HCEC 1CT (cell line): ENCODE data around the gene SENP7.
"Not testable (repeated sequence)": the region's sequence is repeated elsewhere in the genome, so short reads cannot be mapped to it uniquely, and the experiment has no call there.

Experiments
- DNase-seq: peaks from one replicate; pipeline ENCODE4 v3.0.0-alpha.2; 2017

Gene SENP7

DNA sequence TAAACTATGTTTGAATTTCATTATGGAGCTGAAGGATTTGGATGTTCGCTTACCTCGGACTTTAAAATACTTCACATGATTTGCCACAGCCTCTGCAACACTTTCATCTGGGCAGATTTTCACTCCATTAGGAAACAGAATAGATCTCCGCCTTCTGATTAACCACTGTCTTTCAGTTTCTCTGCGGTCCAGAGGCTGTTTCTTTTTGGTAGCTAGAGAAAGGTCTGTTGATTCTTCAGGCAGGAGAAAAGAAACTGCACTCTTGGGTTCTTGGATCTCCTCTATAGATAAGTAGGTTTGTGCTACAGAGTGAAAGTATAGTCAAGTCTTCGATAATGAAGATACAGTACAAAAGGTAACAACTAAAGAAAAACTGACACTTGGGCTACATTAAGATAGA, 193.5 kb downstream of the SENP7 start:
- no peak for DNase-seq

DNA sequence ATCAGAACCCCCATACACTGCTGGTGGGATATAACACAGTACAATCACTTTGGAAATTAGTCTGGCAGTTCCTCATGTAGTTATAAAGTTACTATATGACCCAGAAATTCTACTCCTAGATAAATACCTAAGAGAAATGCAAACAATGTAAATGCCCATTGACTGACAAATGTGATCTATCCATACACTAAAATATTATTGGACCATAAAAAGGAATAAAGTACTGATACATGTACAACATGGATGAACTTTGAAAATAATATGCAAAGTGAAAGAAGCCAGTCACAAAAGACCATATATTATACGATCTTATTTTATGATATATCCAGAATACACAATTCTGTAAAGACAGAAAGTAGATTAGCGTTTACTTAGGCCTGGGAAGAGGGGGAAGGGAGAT, 200.5 kb downstream of the SENP7 start:
- no peak for DNase-seq

DNA sequence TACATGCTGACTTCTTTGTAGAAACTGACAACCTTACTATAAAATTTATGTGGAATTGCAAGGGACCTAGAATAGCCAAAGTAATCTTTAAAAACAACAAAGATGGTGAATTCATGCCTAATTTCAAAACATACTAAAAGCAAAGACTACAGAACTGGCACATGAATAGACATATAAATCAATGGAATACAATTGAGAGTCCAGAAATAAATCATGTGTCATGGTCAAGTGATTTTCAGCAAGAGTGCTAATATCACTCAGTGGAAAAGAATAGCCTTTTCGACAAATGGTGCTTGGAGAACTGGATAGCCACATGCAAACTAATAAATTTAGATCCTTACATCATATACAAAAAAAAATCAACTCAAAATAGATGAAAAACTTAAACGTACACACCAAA, 201.3 kb downstream of the SENP7 start:
- DNase-seq, result no peak

DNA sequence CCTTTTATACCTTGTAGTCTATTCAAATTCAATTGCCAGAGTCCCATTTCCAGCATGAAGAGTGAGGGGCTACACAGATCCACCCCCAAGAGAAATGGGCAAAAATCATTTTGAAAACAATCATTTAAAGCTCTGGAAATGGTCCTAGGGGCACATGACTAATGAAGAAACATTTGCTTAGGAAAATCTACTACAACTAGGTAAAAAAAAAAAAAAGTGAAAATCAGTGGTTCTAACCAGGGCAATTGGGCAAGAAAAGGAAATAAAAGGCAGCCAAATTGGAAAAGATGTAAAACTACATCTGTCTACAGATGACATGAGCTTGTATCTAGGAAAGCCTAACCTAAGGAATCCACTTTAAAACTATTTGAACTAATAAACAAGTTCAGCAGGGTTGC, 202.0 kb downstream of the SENP7 start:
- DNase-seq, result no peak

DNA sequence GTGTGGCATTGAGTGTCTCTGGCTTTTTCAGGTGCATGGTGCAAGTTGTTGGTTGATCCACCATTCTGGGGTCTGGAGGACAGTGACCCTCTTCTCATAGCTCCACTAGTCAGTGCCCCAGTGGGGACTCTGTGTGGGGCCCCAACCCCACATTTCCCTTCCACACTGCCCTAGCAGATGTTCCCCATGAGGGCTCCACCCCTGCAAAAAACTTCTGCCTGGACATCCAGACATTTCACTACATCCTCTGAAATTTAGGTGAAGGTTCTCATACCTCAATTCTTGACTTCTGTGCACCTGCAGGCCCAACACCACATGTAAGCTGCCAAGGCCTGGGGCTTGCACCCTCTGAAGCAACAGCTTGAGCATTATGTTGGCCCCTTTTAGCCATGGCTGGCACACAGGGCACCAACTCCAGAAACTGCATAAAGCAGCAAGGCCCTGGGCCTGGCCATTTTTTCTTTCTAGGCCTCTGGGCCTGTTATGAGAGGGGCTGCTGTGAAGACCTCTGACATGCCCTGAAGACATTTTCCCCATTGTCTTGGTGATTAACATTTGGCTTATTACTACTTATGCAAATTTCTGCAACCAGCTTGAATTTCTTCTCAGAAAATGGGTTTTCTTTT, 204.8 kb downstream of the SENP7 start:
- DNase-seq, result not testable (repeated sequence)

DNA sequence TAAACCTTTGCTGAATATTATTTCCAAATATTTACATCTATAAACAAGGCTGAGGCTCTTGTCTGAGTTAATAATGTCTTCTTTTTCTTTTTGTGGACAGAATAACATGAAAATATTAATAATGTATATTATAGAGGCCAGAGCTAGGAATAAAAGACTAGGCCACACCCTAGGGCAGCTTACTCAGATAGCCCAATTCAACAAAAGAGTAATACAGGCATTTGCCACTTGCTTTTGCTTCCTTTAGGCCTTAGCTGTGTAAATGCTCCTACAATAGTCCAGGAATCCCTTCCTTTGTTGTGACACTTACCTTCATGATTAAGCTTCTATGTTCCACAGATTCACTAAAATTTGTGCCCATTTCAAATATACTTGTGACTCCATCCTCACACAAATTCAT, 209.2 kb downstream of the SENP7 start:
- no peak for DNase-seq

DNA sequence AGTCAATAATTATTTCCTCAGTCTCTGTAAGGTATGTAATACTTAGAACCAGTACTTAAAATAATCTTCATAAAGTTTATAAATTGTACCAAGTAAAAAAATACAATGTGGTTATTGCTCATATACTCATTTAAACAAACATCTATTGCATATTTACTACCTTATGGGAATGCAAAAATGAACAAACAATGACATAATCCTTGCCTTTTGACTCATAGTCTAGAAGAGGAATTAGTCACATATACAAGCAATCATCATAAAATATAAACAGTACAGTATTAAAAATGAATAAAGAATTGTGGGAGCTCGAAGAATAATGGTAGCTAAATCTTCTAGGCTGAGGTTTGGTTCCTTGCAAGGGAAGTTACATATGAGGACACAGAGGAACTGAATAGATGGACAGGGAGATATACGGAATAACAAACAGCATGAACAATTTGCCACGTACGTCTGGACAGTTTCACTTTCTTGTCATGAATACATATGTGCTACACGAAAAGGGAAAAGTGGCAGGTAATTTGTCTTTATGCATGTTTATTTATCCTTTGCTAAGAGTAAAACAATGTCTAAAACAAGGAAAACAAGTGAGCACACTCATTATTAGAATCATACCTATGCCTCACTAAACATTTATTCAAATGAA, 209.8 kb downstream of the SENP7 start:
- DNase-seq, result peak; percentile 86

DNA sequence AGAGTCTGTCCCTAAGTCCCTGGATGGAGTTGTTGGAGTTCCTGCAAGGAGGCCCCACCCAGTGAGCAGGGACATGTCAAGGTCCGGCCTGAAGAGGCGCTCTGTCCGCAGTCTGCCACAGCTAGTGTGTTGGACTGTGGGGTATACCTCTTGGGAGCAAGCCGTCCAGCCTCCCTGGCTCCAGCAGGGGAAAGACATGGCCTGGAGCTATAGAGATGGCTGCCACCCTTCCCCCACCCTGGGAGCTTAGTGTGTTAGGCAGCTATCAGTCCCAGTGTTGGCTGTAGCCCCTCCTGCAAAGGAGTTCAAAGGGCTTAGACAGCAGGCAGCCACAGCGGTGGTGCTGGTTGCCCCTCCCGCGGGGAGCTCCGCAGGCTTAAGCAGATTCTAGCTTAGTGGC, 212.9 kb downstream of the SENP7 start:
- DNase-seq, result no peak

DNA sequence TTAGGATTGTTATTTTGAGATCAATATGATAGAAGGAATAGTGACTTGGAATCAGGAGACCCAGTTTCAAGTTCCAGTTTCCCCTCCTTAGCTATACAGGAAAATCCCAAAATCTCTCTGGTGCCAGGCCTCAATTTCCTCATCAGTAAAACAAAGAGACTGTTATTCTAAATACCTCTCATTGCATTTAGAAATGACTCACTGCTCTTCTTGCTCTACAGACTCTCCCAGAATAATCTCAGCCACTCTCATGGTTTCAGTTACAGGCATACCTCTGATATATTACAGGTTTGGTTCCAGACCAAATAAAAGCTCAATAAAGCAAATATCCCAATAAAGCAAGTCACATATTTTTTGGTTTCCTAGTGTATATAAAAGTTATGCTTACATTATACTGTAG, 221.0 kb downstream of the SENP7 start:
- DNase-seq, result no peak

DNA sequence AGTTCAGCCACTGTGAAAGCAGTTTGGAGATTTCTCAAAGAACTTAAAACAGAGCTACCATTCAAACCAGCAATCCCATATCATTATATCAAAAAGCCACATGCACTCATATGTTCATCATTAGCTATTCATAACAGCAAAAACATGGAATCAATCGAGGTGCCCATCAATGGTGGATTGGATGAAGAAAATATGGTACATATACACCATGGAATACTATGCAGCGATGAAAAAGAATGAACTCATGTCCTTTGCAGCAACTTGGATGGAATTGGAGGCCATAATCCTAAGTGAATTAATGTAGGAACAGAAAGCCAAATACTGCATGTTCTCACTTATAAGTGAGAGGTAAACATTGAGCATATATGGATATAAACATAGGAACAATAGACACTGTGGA, 224.7 kb downstream of the SENP7 start:
- no peak for DNase-seq

DNA sequence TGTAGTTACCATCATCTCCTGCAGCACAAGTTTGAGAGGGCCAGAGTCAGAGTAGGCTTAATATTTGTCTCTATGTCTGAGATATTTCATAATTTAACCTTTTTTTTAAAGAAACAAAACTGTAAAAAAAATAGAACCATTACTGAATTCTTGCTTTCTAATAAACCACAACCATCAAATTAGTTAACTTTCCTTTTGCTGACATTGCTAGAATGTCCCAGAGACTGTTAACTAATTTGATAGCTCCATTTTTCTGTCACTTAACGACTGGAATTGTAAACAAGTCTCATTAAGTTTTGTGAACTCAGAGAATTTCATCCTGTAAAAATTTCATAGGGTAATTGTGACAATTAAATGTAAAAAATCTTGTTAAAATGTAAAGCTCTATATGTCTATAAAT, 228.3 kb downstream of the SENP7 start:
- no peak for DNase-seq

DNA sequence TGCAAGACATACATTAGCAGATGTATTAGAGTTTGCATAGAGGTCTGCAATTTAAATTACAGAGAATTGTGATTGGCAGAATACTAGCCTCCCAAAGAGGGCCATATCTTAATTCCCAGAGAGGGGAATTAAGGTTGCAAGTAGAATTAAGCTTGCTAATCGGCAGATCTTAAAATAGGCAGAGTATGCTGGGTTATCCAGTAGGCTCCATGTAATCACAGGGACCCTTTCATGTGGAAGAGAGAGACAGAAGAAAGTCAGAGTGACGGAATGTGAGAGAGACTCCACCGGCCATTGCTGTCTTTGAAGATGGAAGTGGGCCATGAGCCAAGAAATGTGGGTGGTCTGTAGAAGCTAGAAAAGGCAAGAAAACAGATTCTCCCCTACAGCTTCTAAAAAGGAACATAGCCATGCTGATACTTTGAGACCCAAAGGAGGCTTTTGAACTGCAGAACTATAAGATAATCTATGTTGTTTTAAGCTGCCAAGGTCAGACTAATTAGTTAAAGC, 231.4 kb downstream of the SENP7 start:
- DNase-seq, result no peak

DNA sequence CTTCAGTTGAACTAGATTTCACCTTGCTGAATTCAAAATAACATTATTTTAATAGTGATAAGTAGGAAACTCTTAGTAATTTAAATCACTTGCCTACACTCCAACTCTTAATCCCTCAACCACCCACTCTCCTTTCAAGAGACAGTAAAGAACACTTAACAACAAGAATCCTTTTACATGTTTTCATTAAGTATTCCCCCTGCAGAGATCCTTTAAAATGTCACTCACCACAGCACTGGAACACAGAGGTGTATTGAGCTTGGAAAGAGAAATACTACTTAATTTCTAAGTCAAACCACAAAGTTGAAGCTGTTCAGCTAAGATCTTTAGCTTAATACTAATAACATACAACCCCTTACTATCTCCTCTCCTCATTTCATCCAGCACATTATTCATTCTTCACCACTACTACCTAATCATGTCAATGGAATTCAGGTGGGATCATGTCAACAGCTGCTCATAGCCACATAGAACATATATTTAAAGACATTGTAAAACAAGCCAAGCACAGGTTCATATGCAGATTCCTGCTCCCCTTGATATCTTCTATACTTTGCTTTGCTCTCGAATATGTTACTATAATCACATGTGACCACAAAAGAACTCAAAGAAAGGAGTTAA, 233.1 kb downstream of the SENP7 start:
- peak; percentile 39 for DNase-seq

DNA sequence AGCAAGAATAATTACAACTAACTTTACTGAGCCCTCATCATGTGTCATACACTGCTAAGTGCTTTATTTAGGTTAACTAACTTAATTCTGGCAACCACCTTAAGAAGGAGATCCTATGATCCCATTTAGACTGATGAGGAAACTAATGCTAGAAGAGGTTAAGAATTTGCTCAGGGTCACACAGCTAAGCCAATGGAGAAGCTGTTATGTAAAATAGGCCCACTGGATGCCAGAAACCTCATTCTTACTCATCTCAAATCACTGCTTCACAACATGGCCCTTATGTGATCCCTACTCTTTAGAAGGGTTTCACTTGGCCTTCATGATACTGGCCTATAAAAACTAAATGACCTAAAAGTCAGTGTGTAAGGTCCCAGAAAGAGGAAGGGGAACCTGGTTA, 233.8 kb downstream of the SENP7 start:
- DNase-seq, result peak; percentile 73

DNA sequence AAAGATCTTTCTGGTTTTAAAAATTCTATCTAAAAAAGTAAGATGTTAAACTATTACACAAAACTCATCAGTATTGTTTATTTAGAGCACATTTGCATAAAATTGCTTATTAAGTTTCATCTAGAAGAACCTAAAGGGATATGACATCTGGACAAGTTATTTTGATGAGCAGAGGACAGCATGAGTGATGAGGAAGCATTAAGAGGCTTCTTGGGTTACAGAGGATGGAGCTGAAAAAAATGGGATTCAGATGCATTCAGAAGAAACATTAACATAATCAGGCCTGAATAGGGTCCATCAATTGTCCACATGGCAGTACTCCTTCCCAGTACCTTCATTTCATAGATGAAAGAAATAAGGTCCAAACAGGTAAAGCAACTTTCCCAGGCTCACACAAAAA, 234.3 kb downstream of the SENP7 start:
- DNase-seq, result no peak
